HG02642 (cell line): Measurements from ENCODE around the gene DBN1.
"Not testable (repeated sequence)": the region's sequence is repeated elsewhere in the genome, so short reads cannot be mapped to it uniquely, and the experiment has no call there.

Source experiments
- ATAC-seq: cut with Tn5 transposase; IDR thresholded peaks from one replicate; pipeline ENCODE4 v1.9.1; 2021; ENCODE audit warnings: mild to moderate bottlenecking; ENCODE audit not compliant: unreplicated experiment, poor library complexity

DBN1 gene

DNA sequence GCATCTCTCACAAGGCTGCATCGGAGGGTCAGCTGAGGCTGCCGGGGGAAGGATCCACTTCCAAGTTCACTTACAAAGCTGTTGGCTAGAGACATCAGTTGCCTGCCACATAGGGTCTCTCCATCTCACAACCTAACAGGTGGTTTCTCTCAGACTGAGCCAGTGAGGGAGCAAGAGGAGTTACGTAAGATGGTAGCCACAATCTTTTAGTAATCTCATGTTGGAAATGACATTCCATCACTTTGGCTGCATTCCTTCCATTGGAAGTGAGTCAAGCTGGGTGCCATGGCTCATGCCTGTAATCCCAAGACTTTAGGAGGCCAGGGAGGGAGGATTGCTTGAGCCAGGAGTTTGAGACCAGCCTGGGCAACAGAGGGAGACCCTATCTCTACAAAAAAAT is 54.4 kb downstream of the DBN1 start:
- ATAC-seq, result no peak

DNA sequence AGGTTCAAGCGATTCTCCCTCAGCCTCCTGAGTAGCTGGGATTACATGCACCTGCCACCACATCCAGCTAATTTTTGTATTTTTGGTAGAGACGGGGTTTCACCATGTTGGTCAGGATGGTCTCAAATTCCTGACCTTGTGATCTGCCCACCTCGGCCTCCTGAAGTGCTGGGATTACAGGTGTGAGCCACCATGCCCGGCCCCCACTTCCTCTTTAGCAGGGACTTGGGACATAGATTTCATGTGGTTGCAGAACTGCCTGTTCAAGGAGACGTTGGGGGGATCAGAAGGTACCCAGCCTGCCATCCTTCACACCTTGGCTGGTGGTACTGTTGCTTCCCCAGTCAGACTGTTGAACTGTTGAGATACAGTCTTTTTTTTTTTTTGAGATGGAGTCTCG is 56.4 kb downstream of the DBN1 start:
- ATAC-seq, result not testable (repeated sequence)

DNA sequence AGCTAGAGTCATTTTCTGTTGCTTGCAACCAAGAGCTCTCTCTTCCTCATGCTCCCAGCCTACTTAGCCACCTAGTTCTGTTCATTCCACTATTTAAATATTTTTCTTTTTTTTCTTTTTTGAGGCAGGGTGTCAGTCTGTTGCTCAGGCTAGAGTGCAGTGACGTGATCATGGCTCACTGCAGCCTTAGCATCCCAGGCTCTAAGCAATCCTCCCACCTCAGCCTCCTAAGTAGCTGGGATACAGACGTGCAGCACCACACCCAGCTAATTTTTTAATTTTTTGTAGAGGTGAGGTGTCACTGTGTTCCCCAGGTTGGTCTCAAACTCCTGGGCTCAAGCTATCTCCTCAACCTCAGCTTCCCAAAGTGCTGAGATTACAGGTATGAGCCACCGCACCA is 59.0 kb downstream of the DBN1 start:
- ATAC-seq, result no peak

DNA sequence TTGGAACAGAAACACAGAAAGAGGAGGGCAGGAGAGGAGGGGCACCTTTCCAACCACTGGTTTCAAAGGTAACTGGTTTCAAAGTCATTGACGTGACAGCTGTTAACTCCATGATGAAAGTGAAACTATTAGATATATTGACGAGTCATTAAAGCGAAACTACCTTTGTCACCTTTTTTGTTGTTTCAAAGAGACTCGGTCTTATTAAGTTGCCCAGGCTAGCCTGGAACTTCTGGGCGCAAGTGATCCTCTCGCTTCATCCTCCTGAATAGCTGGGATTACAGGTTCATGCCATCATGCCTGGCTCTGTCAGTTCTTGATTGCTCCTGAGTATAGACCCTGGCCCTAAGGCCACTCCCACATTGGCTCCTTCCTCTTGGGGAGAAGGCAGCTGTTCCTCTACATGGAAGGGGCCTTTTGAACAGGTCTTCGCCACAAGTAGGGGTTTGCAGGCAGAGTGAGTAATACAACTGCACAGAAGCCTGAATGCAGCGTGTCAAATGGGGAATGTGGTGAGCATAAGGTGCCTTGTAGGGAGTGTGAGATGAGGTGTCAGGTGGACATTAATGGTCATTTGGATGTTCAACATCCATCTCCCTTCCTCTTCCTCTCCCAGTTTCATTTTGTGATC is 60.7 kb downstream of the DBN1 start:
- peak; percentile 55 for ATAC-seq

DNA sequence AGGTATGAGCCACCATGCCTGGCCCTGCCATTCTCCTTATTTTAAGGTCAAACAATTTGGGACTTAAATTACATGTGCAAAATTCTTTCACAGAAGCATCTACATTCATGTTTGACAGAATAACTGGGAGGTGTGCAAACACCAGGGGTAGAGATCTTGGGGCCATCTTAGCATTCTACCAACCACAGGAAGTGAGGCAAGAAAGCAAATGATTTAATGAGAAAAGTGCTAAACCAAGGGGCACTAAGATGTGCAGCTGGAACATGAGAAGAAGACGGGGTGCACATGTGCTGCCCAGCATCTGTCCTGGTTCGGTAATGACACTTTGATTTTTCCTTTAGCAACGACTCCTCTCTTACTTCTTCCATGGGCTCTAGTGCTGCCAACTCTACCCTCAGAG is 62.9 kb downstream of the DBN1 start:
- ATAC-seq, result no peak

DNA sequence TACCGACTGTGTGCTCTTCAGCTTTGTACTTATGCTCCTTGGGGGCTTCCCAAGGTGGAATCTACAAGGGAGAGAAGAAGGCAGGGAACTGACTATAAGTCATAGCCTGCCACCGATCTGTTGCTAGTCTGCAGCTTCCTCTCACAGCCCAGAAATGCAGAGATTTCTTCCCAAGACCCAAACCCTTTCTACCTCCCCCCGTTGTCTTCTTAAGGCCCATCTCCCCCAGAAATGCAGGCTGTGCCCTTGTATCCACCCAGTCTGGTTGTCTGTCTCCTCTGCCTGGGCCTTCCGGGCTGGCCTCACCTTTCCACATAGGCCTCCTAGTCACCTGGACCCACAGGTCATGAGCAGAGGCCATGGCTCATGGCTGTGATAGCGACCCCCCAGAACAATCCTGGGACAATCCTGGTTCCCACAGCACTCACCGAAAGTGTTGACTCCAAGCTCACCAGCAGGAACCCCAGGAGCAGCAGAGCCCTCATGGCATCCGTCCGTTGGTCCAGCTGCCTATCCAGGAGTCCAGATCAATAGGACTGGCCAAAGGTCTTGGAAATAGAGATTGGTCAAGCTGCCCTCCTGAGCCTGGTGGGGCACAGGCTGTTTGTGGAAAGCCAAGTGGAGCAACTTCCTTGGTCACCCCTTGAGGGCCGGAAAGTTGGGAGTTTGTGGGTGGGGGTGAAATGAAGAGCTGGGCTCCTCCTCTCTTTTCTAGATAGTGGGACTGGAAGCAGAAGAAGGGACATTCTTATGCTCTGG is 64.2 kb downstream of the DBN1 start, which contains the start of gene F12:
Gene F12, minus strand, starts transcription at position 522 of the 759 bp plus-strand sequence. Its CDS starts 37 bp downstream, at position 485.
- no peak for ATAC-seq
